Breast epithelium (tissue), 3 donors: Measurements from ENCODE around the gene SLC37A3.

Experiments
- POLR2A ChIP-seq: fragments of 450-650 bp; IDR thresholded peaks from one replicate; pipeline ENCODE4 v1.6.1; 2016; ENCODE audit warnings: antibody characterized with exemption, mild to moderate bottlenecking, moderate library complexity
- TF ChIP-seq, protein P1 (sequence below), 3 donors: fragments of 450-650 bp; IDR thresholded peaks; one replicate each; pipeline ENCODE4 v1.5.1; 2016 to 2017; ENCODE audit warnings: antibody characterized with exemption in 3 of 3, mild to moderate bottlenecking in 3 of 3, moderate library complexity in 3 of 3

DNA sequence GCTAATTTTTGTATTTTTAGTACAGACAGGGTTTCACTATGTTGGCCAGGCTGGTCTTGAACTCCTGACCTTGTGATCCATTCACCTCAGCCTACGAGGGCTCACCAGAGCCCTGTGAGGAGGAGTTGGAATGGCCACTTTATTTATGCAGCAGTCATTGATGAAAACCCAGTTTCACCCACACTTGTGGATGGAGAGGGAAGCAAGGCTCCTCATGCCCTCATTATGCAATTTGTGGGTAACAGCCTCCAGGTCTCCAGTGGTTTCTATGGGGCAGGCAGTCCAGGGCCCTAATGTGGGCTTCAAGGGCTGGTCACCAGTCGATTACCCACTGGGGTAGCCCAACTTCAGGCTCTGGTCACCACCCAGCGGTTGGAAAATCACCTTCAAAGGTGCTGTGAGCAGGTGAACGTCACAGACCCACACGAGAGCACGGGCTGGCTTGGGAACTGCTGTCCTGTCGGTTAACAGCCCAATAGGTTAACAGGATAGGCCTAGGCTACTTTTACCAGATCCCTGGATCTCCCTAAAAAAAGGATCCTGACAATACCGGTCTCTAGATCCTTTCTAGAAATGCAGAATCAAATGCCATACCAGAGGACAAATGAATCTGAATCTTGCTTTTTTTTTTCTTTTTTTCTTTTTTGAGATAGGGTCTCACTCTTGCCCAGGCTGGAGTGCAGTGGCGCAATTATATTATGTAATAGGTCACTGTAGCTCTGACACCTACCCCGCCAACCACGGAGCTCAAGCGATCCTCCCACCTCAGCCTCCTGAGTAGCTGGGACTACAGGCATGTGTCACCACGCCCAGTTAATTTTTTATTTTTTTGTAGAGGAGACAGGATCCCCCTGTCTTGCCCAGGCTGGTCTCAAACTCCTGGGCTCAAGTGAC, 97.8 kb downstream of the SLC37A3 start:
- TF ChIP-seq POLR2A: no peak
- TF ChIP-seq, protein P1, sequence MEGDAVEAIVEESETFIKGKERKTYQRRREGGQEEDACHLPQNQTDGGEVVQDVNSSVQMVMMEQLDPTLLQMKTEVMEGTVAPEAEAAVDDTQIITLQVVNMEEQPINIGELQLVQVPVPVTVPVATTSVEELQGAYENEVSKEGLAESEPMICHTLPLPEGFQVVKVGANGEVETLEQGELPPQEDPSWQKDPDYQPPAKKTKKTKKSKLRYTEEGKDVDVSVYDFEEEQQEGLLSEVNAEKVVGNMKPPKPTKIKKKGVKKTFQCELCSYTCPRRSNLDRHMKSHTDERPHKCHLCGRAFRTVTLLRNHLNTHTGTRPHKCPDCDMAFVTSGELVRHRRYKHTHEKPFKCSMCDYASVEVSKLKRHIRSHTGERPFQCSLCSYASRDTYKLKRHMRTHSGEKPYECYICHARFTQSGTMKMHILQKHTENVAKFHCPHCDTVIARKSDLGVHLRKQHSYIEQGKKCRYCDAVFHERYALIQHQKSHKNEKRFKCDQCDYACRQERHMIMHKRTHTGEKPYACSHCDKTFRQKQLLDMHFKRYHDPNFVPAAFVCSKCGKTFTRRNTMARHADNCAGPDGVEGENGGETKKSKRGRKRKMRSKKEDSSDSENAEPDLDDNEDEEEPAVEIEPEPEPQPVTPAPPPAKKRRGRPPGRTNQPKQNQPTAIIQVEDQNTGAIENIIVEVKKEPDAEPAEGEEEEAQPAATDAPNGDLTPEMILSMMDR (IDR thresholded peaks at IDR 0.05): no peak
